NCI-H82 (cell line): ENCODE results near the gene TRABD2A.
A peak's percentile ranks its signal among the peaks of the same experiment; 100 is the strongest.

Experiments used
- DNase-seq: peaks from one replicate; lab custom pipeline; 2025; lab: John Stamatoyannopoulos, UW

The TRABD2A gene

DNA sequence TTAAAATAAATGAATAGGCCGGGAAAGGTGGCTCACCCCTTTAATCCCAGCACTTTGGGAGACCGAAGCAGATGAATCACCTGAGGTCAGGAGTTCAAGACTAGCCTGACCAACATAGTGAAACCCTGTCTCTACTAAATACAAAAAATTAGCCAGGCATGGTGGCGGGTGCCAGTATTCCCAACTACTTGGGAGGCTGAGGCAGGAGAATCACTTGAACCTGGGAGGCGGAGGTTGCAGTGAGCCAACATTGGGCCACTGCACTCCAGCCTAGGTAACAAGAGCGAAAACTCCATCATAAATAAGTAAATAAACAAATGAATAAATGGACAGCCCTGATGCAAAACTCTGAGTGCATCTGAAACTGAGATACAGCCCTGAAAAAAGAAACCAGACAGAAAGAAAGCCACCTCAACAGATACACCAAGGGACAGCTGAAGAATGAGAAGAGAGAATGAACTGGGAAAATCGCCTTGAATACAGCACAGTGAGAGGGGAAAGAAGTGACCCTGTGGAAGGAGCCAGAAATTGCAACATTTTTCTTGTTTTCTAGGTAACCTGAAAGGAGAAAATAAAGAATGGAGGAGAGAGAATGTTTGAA is 64.4 kb downstream of the TRABD2A start:
- DNase-seq, result no peak

DNA sequence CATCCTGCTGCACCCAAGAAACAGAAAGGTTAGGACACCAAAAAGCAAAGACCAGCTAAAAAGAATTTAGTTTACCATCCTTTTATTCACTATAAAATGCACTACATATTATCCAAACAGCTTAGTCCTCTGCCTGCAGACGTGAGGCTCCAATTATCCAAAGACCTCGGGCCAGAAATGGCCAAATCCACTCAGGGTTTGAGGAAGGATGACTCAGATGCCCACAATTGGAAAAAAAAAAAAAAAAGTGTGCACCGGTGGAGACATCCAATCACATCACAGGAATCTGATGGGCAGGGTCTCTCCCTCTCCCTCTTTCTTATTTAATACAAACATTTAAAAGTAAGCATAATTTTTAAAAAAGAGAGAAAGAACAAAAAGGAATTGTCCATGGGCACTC is 65.7 kb downstream of the TRABD2A start:
- DNase-seq, result no peak

DNA sequence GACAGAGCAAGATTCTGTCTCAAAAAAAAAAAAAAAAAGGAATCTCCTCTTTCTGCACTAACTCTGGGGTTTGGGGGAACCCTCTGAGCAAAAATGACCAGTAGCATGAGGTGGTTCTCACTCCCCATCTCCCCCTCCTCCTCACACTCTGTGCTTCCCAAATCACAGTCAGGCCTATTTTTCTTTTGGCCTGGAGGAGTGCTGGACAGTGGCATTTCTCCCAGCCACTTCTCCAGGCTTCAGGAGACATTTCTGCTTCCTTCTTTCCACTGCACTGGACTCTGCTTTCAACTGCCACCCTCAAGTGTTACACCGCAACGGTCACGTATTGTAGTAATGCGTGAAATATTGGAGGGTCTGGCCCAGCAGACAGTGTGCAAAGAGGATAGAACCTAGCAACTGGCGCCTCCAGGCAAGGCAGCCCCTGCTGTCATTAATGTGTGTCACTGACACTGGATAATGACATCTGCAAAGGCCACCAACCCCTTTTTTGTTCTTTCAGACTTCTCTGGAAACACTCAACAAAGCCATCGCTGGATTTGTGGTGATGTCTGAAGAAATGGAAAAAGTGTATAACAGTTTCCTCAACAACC is 68.9 kb downstream of the TRABD2A start:
- no peak for DNase-seq

DNA sequence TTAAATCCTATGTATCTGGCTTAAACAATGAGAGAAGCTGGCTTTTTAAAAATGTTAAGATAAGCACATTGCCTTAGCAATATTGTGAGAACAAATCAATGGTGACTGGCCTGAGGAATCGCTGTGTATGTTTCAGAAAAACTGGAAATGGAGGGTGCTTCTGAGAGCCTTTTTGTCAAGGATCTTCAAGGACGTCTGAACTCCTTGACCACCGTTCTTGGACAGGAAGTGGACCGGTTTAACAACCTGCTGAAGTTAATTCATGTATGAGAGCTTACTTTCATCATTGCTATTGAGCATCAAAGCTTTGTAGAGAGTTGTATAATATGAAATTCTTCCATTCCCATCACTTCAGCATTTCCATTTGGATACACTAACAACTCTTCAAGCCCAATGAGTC is 72.6 kb downstream of the TRABD2A start:
- no peak for DNase-seq

DNA sequence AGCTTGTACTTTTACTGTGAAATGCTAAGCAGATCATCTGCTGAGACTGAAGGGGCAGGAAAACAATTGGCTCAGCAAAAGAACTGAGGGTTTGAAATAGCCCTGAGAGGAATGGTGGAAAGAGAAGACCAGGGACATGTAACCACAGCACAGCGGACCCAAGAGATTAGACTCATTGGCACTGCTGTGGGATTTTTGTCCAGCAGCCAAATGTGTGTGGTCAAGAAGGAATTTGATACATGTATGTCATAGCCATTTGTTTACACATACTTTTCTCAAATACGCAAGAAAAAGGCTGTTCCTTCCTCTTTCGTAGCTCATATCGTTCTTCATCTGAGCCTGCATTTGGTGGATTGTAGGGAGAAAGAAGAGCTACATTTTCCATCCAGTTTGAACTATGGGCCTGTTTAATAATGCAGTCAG is 73.8 kb downstream of the TRABD2A start:
- DNase-seq, result no peak

DNA sequence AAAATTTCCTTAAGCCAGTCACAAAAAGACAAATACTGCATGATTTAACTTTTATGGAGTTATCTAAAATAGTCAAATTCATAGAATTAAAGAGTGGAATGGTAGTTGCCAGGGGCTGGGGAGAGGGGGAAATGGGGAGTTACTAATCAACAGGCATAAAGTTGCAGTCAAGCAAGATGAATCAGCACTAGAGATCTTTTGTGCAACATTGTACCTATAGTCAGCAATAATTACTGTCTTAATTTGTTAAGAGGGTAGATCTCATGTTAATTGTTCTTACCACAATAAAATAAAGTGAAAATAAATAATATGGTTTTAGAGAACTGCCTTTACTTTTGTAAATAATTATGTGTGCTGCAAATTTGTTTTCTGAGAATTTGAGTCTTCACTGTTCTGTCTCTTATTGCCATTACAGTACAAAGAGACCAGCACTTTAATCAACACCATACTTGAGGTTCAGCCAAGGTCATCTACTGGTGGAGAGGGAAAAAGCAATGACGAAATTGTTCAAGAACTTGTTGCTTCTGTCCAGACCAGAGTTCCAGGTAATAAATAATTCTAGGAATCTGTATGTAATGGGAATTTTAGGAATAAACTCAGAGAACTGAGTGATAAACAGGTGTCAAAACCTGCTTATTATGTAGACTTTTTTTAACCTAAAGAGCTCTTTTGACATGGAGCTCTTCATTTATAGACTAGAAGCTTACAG is 75.5 kb downstream of the TRABD2A start:
- DNase-seq, result no peak

DNA sequence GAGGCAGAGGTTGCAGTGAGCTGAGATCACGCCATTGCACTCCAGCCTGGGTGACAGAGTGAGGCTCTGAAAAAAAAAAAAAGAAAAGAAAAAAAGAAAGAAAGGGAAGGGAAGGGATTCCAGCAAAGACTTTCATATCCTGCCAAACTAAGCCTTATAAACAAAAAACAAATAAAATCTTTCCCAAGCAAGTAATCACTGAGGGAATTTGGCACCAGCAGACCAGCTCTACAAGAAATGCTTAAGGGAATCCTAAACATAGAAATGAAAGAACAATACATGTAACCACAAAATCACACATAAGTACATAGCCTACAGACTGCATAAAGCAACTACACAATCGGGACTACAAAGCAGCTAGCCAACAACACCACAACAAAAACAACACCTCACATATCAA is 79.1 kb downstream of the TRABD2A start:
- DNase-seq, result no peak

DNA sequence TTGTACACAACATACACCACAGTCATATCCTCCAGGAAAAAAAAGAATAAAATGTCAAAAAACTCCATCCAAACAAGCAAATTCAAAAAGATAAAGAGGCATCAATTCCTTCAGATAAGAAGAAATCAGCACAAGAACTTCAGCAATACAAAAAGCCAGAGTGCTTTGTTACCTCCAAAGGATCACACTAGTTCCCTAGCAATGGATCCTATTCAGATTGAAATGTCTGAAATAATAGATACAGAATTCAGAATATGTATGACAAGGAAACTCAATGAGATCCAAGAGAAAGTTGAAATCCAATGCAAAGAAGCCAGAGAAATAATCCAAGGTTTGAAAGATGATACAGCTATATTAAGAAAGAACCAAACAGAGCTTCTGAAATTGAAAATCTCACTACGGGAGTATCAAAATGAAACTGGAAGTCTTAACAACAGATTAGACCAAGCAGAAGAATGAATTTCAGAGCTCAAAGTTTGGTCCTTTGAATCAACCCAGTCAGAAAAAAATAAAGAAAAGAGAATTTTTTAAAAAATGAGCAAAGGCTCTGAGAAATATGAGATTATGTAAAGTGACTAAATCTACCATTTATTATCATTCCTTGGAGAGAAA is 80.6 kb downstream of the TRABD2A start:
- no peak for DNase-seq

DNA sequence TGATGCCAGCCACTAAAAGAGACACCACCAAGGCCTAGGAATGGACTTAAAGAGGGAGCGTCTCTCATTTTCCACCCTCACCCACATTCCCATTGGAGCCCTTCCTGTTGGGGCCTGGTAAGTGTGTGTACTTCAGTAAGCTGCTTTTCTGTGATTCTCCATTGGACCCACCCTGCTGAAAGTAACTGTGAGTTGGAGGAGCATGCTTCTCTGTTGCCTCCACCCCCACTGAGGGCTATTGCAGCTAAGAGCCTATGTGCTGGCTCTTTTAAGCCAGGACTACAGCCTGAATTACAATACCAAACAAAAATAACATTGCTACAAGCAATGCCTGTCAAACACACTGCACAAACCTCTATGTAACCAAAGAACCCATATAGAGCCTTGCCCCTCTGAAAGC is 81.1 kb downstream of the TRABD2A start:
- DNase-seq, result no peak

DNA sequence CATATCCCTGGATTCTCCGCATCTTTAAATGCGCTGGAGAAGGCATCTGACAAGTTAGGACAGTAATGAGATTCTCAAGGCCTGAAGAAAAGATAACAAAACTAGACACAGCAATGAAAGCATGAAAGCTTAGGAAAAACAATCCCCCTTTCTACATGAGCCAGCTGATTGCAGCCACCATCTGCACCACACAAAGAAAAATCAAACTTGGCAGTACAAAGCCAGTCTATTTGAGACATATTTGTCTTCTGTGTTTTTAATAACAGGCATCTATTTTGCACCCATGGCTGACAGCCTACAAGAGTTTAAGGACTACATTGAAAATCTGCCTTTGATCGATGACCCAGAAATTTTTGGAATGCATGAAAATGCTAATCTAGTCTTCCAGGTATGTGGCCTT is 83.6 kb downstream of the TRABD2A start:
- no peak for DNase-seq

DNA sequence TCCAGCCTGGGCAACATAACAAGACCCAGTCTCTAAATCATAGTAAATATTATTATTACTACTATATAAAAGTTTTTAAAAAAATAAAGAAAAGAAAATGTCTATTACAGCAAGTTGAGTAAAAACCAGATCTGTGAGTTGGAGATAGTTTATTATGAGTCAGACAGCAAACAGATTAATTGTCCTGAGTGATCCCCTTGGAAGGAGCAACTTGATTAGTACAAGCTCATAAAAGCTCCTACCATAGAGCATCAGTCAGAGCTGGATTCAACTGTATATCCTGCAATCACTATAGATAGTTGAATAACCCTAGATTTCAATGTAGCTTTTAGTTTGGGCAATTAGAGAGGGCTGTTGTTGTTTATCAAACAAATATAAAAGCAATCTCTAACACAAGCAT is 84.1 kb downstream of the TRABD2A start:
- no peak for DNase-seq

DNA sequence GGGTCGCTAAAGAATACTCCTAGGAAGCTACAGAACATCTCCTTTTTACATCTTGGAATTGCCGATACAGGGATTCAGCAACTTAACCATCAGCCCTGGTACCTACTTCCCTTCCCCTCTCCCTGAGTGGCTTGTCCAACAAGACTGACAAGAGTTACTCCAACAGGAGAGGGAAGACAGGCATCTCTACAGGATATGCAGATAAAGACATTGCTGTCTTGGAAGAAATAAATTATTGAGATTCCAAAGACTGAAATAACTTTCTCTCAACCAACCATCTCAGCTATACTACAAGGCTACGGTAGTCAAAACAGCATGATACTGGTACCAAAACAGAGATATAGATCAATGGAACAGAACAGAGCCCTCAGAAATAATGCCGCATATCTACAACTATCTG is 87.2 kb downstream of the TRABD2A start:
- no peak for DNase-seq

DNA sequence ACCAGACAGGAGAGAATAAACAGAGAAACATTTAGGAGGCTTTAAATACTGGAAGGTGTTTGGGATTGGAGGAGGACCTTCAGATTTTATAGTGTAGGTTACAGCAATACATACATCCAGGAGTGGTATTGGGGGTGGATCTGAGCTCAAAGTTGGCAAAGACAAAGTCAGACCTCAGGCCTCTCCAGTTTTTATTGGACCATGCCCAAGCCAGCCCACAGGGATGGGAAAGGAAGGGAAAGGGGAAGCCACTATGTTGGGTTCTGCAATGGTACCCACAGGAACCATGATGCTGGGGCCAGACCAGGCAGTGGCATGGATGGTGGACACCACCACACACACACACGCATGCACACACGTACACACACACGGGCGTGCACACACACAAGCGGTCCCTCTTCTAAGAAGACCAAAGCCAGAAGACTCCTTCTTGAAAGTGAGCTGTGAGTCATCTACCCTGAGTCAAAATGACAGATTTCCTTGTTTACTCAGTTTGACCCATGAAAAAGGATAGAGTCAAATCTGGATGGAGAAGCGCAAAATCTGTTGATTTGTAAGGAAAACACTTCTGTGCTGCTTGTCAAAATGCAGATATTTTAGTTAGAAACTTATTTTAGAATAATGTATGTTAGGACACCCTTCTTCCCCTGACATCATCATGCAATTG is 87.9 kb downstream of the TRABD2A start:
- no peak for DNase-seq

DNA sequence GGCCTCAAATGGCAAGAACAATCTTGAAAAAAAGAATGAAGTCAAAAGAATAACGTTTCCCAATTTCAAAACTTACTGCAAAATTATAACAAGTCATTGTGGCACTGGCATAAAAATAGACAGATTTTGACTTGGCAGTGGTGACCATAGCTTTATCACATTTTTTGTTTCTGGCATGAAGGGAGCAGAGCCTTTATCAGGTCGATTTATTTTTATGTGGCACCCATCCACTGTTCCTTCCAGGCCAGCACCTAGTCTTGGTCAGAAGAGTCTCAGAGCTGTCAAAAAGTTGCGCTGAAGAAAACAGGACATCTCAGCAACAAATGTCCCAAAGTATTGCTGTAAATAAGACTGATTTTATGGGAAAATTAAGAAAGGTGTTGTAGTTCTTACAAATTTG is 92.4 kb downstream of the TRABD2A start:
- no peak for DNase-seq

DNA sequence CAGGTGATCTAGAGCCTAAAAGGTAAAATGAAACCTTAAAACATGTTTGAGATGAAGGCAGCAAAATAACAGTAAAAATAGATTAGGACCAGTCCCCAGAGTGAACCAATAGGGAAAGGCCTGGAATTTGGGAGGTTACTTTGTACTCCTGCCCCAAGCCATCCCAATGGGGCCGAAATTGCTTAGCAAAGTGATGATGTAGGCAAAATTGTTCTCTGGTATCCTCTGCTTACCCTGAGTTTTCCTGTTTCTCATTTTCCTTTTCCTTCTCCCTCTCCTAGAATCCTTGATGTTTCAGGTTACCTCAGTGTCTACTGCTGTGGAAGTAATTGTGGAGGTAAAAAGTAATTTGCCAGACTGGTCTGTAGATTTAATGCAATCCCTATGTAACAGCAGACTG is 92.9 kb downstream of the TRABD2A start:
- DNase-seq, result no peak

DNA sequence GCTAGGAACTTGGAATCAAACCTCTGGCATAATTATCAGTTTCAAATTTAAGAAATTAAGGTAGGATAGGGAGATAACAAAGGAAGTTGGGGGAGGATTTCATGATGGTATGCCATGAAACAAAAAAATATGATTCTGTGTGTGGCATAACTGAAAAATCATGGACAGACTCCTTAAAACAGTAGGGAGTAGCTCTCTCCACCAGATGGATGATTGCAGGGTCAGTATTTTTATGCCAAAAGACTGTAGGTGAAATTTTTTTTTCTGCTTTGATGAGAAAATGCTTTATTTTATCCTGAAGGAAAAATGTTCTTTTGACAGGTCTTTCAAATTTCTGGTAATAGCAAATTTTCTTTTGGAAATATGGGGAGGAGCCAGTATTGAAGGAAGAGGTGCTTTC is 94.3 kb downstream of the TRABD2A start:
- no peak for DNase-seq

DNA sequence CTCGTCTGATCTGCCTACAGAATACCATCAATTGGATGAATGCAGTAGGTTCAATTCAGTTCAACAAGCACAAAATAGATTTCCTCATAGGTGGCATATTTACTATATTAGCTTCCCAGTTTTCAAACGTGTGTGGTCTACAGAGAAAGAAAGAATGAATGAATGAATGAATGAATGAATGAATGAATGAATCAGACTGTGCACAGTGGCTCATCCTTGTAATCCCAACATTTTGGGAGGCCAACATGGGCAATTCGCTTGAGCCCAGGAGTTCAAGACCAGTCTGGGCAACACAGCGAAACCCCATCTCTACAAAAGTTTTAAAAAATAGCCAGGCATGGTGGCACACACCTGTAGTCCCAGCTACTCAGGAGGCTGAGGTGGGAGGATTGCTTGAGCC is 94.9 kb downstream of the TRABD2A start:
- no peak for DNase-seq

DNA sequence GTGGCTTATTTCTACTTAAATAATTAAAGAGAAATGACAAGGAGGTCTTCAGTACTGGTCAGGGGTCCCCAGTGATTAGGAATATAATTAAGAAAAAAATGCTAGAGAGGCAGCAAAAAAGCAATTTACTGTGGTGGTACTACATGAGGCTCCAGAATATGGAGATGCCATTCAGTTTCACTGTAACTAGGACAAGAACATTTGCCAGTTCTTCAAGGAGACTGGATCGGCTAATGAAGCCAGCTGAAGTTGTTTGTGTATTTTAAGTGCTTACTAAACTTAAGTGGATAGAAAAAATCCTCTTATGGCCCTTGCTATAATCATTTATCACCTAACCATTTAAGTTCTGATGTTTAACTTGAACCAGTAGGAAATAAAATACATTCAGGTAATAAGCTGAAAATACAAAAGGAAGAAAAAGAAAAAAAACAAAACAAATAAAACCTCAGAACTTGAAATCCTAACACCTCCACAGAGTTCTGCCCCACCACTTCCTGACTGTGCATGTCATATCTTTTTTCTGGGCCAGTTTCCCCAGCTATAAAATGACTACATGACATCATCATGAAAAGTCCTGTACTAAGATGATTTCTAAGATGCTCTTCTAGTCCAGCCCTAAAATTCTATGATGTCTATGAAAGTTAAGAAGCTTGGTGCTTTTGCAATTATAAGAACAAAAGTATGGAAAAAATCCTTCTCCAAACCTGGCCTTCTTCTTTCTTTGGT is 98.0 kb downstream of the TRABD2A start:
- DNase-seq, result peak; percentile 78

DNA sequence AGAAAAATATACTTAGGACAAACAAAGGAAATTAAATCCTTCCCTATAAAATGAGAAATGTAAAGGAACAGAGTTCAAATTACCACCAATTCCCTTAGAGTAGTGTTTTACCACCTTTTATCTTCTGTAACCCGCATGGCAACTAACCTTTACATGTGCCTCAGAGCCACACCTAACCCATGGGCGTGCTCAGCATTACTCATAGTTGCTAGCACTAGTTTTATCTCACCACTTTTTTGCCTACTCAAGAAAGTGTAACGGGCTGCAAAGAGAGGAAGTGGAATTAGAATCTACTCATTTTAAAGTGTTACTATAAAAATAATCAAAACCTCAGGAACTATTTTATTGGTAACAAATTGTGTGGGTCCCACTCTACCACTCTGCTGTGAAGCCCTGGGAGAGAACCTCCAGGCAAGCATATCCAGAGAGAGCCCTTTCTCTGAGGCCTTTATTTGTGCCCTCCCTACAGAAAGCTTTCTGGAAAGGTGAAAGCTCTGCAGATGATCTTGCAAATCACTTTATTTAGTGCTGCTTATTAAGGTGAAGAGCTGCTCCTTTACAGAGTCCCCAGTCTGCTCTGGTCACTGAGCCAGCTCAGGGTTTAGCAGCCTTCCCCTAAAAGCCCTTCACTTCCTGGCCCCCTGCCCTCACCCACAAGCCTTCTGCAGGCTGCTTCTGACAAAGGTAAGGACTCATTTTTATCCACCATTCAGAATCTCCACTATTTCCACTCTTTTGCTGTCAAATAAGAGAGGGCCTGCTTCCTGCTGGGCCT is 98.8 kb downstream of the TRABD2A start:
- DNase-seq, result peak; percentile 60

DNA sequence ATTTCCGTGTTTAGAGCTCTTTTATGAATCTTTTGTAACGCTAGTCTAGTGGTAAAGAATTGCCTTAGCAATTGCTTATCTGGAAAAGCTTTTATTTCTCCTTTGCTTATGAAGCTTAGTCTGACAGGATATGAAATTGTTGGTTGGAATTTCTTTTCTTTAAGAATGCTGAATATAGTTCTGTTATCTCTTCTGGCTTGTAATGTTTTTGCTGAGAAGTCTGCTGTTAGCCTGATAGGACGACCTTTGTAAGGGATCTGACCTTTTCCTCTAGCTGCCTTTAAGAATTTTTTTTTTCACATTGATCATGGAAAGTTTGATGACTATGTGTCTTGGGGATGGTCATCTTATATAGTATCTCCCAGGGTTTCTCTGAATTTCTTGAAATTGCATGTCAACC is 101.1 kb downstream of the TRABD2A start:
- no peak for DNase-seq
